NCI-H510A treated with DMSO at 0.1 percent for 48 hours (cell line): ENCODE results near the gene SLC12A6.
A peak's percentile ranks its signal among the peaks of the same experiment; 100 is the strongest.

Source experiments
- DNase-seq: peaks from one replicate; lab custom pipeline; 2025; lab: John Stamatoyannopoulos, UW

The SLC12A6 gene

DNA sequence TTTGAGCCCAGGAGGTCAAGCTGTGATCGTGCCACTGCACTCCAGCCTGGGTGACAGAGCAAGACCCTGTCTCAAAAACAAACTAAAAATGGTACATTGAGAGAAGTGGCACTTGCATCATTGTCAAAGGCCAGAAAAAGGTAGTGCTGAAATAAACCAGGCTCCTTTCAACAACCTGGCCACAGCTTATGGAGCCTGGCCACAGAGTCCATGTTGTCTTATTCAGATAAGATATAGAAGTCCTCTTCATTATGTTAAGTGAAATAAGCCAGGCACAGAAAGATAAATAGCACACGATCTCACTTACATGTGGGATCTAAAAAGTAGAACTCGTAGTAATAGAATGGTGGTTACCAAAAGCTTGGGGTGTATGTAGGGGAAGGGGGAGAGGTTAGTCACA is 78.0 kb downstream of the SLC12A6 start:
- no peak for DNase-seq

DNA sequence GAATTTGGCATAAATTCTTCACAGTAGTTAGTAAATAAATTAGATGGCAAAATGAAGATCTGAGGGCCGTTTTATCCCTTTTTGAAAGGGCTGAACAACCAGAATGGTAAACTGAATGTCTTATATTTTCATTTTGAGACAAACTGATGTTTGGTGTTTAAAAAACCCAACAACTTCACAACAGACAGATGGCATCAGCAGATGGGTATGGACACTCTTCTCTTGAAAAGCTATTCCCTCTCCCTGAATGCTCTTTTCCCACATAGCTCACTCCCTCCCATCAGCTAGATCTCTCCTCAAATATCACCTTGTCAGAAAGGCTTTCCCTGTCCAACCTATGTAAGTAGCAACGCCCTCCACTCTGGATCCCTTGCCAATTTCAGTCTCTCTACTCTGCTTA is 79.4 kb downstream of the SLC12A6 start:
- no peak for DNase-seq

DNA sequence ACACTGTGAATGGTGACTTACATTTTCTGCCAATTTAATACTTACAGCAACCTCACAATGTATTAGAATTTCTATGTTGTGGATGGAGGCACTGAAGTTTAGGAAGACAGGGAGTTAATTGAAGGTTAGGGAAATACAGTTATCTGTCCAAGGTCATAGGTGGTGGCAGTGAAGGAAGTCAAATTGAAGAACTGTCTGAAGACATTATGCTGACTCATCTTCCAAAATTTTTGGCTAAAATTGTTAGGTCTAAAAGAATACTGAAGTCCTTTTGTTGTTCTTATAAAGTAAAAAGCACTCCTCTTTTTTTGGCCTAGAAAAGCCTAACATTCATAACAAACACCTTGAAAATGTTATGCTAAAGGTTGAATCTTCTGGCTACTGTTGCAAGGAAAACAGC is 85.0 kb downstream of the SLC12A6 start:
- DNase-seq = no peak

DNA sequence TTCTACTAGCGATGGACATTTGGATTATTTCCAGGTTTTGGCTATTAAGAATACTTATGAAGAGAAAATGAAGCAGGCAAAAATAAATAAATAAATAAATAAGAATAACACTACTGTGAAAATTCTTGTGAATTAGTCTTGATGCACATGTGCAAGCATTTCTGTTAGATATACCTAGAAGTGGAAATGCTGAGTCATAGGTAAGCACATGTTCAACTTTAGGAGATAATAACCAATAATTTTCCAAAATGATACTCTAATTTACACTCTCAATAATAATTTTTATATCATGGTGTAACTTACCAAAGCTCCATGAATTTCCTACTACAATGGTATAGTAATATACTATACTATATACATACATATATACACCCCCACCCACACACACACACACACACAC is 89.4 kb downstream of the SLC12A6 start:
- DNase-seq = no peak

DNA sequence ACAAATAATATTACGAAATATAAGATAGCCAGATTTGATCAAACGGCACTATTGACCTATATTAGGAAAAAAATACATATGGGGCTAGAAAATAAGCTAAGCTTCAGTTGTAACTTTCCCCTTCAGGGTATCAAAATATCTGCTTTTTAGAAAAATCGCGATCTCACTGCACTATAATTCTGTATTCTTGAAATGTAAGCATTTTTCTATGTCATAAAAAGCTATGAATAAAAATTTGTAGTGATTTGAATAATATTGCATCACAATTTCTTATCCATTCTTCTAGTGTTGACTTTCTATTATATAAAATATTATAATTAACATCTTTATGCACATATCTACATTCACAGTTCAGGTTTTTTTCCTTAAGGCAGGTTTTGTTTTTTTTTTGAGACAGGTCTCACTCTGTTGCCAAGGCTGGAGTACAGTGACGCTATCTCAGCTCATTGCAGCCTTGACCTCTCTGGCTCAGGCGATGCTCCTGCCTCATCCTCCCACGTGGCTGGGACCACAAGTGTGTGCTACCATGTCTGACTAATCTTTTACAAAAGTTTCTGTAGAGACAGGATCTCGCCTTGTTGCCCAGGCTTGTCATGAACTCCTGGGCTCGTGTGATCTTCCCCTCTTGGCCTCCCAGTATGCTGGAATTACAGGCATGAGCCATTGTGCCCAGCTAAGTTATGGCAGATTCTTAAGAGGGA is 91.2 kb downstream of the SLC12A6 start:
- no peak for DNase-seq

DNA sequence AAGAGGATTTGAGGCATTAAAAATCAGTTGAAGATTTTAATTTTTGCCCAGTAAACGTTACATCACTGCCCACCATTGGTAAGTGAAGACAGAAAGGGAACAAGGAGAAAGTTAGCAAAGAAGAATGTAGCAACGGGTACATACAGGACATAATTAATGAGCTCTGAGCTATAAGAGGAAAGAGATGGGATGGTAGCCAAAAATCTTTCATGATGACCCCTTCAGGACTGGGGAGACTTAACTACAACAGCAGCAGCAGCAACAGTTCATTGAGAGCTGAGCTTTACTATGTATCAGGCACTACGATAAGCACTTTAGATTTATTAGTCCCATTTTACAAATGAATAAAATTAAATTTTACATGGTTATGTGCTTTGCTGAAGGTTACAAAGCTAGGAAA is 94.4 kb downstream of the SLC12A6 start:
- DNase-seq = no peak

DNA sequence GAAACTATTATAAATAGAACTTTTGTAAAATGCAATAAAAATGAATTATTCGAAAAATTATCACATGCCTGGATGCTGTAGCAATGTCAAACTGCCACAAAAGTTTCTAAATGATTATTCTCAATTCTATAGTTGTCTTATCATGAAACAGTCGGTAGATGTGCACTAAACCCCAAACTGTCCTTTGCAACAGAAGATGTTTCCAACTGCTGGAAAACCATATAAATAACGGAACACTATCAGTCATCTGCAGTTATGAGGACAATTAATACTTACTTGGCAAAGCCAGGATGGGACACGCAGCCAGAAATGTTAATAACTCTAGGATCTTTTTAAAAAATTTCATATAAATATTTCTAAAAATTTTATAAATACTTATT is 95.3 kb downstream of the SLC12A6 start:
- no peak for DNase-seq

DNA sequence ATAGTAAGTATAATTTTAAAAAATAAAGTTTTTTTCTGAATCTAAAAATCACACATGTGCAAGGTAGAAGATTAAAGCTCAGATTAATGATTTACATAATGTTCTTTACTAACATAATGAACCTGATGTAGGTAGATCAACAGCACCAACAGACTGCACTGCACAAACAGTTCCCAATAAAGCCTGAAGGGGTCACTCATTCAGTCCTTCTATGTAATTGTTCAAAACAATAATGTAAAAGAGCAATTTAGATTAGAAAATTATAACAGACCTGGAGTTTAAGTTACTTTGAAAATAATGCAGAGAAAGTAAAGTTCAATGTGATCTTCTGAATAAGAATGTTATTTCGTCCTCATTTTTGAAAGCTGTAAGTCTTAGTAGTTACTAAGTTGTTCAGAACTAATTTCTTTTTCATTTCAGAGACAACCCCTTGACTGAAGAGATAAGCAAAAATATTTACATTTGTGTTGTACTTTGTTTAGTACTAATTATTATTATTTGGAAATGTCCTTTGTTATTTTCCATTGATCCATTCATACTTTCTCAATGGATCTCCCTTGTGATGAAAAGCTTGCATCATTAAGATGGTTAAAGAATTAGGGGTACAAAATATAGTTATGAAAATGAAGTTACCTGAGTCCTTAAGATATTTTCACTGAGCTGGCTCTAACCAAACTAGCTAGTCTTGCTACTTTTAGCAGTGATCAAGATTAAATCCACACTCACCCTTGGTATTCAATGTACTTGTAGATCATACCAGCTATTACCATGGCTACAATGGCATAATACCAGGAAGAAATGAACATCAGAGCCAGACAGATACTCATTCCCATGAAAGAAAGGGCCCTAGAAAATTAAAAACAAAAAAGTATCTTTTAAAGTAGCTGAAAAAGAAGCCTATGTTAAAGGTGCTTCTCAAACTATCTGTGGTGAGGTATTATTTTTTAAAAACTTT is 95.9 kb downstream of the SLC12A6 start:
- DNase-seq = no peak

DNA sequence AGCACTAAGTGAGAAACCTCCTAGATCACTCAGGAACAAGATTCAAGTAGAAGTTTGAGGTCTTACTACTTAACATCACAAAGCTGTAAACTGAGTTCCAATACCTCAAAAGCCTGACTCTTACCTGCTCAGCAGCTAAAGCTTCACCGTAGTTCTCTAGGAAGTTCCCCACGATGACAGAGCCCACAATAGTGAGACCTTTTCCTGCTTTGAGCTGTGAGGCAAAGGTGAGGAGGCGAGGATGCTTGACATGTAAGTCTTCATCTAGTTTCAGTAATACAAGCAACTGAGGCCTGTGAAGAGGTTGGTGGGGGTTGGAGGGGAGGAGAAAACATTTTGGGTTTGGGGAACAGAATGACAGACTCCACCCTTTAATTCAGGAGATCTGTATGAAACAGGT is 97.0 kb downstream of the SLC12A6 start:
- DNase-seq = no peak

DNA sequence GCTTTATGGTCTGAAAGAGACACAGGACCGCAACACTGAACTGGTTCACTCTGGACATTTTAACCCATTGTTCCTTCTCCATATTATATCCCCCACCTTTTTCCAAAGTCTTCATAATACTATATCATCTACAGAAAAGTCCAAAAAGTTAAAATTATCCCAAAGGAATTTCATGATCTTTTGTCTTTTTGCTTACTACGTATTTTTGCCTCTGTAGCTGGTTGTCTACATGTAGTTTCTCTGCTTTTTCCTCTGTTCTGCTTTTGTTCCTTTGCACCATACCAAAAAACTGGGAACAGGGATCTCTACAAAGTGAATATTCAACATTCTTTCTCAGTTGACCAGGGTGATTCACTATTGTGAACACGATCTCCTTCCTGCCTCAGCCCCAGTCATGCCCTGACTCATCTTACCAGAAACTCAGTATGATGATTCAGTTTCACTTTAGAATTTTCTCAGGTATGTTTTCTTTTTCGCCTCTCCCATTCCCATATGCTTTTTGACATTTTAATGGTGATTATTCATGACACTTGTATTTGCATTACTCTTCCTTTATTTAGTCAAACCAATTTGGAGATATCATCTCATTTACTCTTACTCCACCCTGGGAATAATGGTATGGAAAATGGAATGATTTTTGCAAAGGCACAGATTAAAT is 98.3 kb downstream of the SLC12A6 start:
- DNase-seq = no peak

DNA sequence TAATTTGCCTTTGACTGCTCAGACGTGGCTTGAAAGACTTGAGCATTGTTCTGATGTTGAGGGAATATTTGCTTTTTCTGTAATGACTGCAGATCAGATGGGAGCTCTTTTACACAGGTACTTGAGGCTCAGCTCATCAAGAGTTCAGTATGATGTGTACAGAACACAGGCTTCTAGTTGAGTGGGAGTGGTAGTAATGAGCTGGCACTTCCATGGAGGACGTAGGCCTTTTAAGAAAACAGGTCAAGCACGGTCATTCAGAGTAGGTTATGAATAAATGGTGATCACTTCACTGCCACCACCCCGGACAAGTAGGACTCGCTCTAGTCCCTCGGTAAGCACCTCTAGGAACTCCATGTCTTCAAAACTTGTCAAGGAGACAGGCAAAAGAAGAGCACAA is 104.0 kb downstream of the SLC12A6 start:
- peak; percentile 70 for DNase-seq

DNA sequence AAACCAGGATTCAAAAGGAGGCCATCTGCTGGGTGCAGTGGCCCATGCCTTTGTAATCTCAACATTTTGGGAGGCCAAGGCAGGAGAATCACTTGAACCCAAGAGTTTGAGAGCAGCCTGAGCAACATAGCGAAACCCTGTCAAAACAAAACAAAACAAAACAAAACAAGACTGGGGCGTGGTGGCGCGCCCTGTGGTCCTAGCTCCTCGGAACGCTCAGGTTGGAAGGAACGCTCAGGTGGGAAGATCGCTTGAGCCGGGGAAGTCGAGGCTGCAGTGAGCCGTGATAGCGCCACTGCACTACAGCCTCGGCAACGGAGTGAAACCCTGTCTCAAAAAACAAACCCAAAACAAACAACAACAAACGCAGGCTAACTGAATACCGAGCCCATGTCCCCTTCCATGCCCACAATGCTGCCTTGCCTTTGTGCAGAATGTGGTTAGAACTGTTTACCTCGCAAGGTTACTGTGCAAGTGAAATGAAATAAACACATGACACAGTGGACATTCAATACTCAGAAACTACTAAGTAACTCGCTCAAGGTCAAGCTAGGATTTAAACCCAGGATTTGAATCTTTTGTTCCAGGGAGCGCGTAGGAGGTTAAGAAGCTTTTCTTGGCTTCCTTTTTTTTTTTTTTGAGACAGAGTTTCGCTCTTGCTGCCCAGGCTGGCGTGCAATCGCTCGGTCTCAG is 113.5 kb downstream of the SLC12A6 start:
- no peak for DNase-seq

DNA sequence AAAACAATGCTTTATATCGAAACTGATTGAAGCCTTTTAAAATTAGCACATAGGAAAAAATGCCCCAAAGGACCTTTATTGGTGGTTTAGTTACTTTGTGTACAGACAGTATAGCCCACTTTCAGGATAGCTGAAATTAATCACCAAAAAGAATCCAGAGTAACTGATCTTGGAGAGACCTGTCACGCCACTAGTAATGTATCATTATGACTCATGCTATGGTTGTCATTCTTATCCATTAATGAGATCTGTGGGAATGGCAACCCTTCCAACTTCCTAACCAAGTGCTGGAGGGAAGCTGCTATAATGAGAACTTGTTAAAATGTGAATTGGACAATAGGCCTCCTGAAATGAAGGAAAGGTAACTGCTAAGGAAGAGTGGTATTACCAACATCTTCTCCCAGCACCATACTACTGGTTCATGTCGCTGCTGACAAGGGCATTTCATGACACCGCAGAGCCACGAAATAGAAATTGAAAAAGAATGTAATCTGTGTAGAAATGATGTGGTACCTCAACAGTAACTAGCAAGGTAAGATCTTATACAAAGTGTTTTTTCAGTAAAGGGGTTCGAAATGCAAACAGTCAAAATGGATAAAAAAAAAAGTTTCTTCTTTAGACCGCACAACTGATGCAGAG is 119.9 kb downstream of the SLC12A6 start:
- no peak for DNase-seq

DNA sequence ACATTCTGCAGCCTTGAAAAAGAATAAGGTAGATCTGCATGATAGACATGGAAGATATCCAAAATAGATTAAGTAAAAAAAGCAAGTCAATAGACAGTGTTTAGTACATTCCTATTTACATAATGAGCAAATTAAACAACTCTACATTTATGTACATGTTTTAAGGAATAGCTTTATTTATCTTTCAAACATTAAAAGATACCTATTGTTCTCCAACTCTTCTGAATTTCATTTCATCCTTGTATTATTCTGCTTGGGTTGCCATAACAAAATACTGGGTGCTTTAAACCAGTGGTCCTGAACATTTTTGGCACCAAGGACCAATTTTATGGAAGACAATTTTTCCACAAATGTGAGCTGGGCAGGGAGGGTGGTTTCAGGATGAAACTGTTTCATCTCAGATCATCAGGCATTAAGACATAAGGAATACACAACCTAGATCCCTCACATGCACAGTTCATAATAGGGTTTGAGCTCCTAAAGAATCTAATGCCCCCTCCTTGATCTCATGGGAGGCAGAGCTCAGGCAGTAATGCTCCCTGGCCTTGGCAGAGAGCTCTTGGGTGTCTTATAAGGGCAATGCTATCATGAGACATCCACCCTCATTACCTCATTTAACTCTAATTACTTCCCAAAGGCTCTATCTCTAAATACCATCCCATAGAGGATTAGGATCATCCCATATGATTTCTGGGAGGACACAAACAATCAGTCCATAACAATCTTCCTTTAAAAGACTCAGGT is 120.9 kb downstream of the SLC12A6 start:
- no peak for DNase-seq

DNA sequence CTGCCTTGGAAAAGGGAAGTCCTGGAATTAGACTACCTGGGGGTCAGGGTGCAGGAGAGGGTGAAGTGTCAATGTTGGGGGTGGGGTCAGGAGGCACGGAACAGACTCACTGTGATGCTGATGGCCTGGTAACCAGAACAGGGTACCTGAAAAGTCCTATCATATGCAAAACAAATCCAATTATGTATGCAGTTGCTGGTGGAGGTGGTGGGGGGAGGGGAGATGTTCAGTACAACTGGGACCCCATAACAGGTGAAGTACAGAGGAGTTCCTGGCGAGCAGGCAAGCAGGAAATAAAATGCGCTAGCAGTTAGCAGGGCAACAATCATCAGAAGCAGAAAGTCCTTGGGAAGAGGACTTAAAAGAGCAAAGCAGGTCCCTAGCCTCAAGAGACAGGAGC is 123.4 kb downstream of the SLC12A6 start:
- no peak for DNase-seq

DNA sequence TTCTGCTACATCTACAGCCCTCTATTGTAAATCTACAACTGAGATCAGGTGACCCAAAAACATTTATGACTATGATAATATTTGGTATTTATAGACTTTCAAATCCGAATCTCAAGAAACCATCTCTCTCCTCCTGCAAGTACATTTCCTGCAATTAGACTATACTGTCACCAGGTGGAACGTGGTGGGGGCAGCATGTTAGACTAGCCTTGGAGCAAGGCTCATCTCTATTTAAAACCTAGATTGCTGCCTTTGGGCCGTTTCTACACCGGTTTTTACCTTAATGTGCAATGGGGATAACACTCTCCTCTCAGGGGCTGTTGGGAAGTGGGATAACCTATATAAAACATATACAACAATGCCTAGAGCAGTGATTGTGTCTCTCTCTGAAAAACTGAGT is 123.9 kb downstream of the SLC12A6 start:
- DNase-seq = no peak

DNA sequence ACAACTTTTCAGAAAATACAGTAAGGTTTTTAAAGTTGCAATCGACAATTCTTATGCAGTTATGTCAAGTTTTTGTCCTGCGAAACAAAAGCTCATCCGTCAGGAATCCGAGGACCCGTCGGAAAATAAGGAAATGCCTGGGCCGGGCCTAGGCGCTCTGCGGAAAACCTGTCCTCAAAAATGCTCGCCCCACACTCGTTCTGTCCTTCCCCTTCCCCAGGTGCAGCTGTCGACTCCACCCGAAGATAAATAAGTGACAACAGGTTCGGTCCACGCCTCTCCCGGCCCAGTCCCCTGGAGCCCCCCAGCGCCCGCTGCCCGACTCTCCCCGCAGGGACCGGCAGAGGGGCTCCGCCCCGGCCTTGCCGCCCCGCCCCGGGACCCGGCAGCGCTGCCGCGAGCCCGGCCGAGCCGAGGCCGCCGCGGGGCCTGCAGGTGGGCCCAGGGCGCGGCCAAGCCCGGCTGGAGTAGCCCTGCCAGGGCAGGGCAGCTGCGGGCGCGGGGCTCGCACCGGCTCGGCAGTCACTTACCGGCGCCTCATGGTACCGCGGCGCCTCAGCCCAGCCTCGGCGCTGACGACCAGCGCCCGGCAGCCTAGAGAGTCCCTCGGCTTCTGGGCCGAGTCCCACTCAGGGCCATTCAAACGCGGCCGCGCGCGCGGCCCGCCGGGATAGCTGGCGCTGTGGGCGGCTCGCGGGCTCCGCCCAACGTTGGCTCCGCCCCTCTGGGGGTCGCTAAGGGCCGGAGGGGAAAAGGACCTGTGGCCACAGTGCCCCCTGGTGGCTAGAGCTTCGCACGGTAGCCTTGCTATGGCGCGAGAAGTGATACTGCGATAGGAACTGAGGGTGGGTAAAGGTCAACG is 127.9 kb downstream of the SLC12A6 start, which contains the start of gene KATNBL1:
TSS of gene KATNBL1 (minus strand) at position 676 of the 862 bp plus-strand sequence. CDS start 46,420 bp downstream, outside the sequence.
- peak; percentile 86 for DNase-seq

DNA sequence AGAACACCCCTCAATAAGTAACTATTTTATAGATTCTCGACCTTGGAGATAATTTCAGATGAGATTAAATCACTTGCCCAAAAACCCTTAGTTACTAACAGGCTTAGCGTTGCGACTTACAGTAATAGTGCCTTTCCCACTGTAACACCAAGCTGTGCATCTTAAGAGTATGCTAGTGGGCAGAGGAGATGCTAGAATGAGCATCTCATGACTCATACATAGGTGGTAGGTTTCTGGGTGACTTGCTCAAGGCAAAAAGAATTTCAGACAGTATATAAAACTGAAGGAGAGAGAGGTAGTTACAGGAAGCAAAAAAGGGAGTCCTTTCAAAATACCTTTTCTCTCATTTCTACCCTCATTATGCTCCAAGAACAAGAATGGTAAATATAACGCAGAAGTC is 131.6 kb downstream of the SLC12A6 start:
- DNase-seq = no peak

DNA sequence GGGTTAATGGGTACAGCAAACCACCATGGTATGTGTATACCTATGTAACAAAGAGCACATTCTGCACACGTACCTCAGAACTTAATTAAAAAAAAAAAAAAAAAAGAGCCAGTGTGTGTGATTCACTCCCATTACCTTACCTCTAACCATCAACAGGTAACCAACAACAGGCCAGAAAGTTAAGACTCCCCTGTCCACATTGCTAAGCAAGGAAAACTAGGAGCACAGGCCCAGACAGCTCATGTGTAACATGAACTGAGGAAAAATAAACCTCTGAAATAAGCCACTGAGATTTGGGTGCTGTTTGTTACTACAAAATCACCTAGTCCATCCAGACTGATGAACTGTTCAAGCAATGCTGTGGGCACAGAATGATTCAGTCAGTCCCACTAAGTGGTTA is 133.6 kb downstream of the SLC12A6 start:
- DNase-seq = no peak

DNA sequence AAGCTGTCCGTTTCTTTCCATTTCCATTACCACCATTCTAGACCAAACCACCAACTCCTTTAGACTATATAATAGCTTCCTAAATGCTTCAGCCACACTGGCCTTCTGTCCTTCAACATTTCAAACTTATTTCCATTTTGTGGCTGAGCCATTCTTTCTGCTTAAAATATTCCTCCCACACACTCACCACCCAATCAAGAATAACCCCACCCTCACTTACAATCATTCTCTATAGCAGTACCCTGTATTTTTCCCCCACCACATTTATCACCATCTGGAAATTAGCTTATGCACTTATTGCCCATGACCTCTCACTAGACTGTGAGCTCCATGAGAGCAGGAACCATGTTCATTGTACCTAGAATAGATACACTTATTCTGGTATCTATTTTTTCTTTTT is 134.3 kb downstream of the SLC12A6 start:
- no peak for DNase-seq
